ENCODE data around the gene PPBP.

Gene PPBP

DNA sequence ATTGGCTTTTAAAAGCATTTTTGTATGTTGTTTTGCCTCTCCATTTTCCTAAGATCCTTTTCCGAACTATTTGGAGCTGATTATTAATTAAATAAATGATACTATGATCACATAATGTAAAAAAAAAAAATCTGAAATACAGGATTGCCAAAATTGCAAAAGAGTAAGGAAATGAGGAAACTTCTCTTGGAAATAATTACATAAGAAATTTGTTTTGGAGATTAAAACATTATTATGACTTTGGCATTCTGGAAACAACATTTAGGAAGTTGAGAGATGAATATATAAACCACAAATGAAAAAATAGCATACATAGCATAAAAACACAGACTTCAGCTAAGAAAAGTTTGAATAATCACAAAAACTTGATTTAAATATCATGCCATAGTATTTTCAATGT, 39.7 kb downstream of the PPBP start:
- no peak for DNase-seq (ENCODE audit: low read depth)

DNA sequence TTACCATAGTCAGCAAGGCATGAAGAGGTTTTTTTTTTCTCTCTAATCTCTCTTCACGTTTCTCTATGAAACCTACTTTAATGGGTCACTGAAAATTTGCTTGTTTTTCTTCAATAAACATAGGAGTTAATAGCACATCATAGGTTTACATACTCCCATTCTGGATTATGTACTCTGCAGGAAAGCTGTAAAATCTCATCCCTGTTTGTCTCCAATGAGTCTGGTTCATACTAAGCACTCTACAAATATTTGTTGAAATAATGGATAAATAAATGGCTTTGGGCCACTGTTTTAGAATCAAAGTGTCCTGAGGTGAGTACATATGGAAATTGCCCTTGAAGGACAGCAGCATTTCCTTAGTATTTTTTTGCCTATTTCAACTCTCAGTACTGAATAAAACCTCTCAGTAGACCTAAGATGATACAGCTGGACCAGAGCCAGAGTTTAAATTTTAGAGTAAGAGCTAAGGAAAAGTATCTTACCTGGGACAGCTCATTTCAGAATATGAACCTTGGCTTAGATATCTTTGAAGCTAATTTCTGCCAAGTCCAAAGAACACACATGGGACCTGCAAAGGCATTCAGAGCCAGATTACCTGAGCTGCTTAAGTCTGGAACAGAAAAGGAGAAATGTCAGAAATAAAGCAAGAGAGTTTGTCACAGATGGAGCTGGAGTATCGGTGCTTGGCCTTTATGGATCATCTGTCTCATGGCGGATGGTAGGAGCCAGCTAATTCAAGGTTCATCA, 40.6 kb downstream of the PPBP start:
- no peak for DNase-seq (ENCODE audit: low read depth)

GRCh38 chr4:73945674-73946449, 42.1 kb downstream of the PPBP start:
- no peak for DNase-seq (ENCODE audit: low read depth)

- DNase-seq (ENCODE audit: low read depth): no peak
Measured at GRCh38 chr4:73945140-73945539, 42.9 kb downstream of the PPBP start.

DNA sequence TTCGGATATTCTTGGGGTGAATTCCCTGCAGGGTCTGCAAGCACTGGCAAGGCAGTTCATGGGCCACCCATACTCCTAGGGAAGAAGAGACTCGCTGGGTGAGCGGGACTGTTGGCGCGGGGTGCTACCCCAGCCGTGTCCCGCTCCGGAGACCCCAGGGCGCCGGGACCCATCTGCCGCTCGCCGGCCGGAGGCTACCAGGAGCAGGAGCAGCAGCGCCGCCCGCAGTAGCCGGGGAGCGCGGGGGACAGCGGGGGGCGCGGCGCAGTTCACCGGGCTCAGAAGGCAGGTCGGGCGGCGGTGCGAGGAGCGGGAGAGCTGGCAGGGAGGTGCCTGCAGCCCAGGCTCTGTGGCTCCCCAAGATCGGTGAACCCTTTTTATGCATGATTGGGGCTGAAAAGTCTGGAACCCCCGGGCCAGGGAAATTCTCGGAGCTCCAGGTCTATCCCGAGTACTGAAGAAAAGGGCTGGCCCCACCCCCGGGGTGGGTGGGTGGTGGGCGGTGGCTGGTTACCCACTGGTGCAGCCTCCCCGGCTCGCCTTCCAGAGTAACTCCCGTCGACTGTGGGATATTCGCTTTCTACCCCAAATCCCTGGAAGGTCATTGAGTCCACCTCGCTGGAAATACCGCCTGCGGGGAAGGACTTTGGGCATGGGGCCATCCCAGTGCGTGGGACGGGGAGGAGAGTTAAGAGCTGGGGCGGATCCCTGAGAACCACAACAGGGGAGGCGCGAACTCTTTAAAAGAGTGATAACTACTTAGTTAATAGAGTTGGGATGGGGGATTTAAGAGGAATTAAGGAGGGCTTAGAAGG, 43.7 kb downstream of the PPBP start:
- DNase-seq (ENCODE audit: low read depth): no peak

DNA sequence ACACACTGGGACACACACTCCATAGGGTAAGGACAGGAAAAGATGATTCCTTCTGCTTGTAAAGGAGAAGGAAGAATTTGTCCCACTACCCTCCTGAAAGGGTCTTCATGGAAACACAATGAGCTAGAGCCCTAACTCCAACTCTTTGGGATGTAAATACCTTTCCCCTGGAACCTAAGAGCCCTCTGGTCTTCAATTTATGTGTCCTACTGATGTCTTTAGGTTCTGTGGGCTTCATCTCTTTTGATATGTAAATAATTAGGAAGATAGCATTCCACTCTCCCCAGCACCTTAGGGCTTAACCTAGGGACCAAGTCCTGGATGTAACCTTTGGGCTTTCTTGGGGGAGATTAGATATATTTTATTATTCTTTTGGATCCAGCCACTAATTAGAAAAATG, 44.4 kb downstream of the PPBP start:
- no peak for DNase-seq (ENCODE audit: low read depth)

DNA sequence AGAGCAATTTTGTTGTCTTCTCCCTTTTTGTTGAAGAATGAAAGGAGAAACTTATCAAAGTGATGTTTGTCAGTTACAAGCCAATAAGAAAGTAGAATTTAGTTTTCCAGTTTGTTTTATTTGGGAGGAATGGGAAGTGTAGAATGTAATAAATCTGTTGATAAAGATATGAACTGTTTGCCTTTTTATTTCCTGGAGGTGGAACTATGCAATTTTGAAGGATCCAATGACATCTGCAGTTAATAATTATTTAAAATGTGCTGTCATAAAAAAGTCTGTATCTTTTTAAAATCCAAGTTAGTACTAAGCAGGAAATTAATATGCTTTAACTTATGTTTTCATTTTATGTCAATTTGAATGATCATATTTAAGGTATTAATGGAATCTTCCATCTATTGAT, 51.0 kb downstream of the PPBP start:
- no peak for DNase-seq (ENCODE audit: low read depth)
